ENCODE measurements around the gene DBP.

The DBP gene

GRCh38 chr19:48668332-48668731 is 31.2 kb upstream of the DBP start (continued):
- TF ChIP-seq, protein P1, sequence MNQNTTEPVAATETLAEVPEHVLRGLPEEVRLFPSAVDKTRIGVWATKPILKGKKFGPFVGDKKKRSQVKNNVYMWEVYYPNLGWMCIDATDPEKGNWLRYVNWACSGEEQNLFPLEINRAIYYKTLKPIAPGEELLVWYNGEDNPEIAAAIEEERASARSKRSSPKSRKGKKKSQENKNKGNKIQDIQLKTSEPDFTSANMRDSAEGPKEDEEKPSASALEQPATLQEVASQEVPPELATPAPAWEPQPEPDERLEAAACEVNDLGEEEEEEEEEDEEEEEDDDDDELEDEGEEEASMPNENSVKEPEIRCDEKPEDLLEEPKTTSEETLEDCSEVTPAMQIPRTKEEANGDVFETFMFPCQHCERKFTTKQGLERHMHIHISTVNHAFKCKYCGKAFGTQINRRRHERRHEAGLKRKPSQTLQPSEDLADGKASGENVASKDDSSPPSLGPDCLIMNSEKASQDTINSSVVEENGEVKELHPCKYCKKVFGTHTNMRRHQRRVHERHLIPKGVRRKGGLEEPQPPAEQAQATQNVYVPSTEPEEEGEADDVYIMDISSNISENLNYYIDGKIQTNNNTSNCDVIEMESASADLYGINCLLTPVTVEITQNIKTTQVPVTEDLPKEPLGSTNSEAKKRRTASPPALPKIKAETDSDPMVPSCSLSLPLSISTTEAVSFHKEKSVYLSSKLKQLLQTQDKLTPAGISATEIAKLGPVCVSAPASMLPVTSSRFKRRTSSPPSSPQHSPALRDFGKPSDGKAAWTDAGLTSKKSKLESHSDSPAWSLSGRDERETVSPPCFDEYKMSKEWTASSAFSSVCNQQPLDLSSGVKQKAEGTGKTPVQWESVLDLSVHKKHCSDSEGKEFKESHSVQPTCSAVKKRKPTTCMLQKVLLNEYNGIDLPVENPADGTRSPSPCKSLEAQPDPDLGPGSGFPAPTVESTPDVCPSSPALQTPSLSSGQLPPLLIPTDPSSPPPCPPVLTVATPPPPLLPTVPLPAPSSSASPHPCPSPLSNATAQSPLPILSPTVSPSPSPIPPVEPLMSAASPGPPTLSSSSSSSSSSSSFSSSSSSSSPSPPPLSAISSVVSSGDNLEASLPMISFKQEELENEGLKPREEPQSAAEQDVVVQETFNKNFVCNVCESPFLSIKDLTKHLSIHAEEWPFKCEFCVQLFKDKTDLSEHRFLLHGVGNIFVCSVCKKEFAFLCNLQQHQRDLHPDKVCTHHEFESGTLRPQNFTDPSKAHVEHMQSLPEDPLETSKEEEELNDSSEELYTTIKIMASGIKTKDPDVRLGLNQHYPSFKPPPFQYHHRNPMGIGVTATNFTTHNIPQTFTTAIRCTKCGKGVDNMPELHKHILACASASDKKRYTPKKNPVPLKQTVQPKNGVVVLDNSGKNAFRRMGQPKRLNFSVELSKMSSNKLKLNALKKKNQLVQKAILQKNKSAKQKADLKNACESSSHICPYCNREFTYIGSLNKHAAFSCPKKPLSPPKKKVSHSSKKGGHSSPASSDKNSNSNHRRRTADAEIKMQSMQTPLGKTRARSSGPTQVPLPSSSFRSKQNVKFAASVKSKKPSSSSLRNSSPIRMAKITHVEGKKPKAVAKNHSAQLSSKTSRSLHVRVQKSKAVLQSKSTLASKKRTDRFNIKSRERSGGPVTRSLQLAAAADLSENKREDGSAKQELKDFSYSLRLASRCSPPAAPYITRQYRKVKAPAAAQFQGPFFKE (tag by site-specific recombination; IDR thresholded peaks at IDR 0.05; ENCODE audit: borderline replicate concordance) = no peak
- no peak for TF ChIP-seq TCF7L2 (IDR thresholded peaks at IDR 0.05; ENCODE audit: borderline replicate concordance, low read depth, low read length)
- no peak for TF ChIP-seq ZNF433 (tag by site-specific recombination; IDR thresholded peaks at IDR 0.05; ENCODE audit: low read depth)
- no peak for TF ChIP-seq ZNF2 (tag by site-specific recombination; IDR thresholded peaks at IDR 0.05)
- no peak for TF ChIP-seq KLF1 (tag by site-specific recombination; IDR thresholded peaks at IDR 0.05)
- no peak for TF ChIP-seq ZNF658 (tag by site-specific recombination; IDR thresholded peaks at IDR 0.05)

DNA sequence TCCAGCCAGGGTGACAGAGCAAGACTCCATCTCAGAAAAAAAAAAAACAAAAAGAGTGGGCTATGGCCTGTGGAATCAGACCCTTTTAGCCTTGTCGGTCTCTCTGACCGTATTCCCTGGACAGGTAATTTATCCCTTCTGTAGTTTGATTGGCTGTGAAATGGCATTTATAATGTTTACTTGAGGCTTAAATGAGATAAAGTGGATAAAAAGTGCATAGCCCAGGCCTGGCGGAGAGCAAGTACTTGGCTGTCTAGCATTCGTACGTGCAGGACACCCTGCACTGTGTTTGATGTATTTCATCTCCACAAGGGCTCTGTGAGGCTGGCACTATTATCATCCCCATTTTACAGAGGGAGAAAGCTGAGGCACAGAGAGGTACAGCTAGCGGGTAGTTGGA is 28.6 kb upstream of the DBP start:
- TF ChIP-seq, protein P2, sequence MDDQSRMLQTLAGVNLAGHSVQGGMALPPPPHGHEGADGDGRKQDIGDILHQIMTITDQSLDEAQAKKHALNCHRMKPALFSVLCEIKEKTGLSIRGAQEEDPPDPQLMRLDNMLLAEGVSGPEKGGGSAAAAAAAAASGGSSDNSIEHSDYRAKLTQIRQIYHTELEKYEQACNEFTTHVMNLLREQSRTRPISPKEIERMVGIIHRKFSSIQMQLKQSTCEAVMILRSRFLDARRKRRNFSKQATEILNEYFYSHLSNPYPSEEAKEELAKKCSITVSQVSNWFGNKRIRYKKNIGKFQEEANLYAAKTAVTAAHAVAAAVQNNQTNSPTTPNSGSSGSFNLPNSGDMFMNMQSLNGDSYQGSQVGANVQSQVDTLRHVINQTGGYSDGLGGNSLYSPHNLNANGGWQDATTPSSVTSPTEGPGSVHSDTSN (CRISPR knock-in tag; IDR thresholded peaks at IDR 0.05) = no peak
- TF ChIP-seq ZNF596 (tag by site-specific recombination; IDR thresholded peaks at IDR 0.05) (no peak), ZNF175 (tag by site-specific recombination; IDR thresholded peaks at IDR 0.05) (no peak), FEZF1 (tag by site-specific recombination; IDR thresholded peaks at IDR 0.05) (no peak), ZNF629 (tag by site-specific recombination; IDR thresholded peaks at IDR 0.05) (no peak), ZNF433 (tag by site-specific recombination; IDR thresholded peaks at IDR 0.05; ENCODE audit: low read depth) (no peak), BCL11A (tag by site-specific recombination; IDR thresholded peaks at IDR 0.05; ENCODE audit: low read depth) (no peak), REPIN1 (tag by site-specific recombination; IDR thresholded peaks at IDR 0.05; ENCODE audit: low read depth) (no peak), ZNF138 (tag by site-specific recombination; IDR thresholded peaks at IDR 0.05; ENCODE audit: borderline replicate concordance) (no peak), ZNF37A (tag by site-specific recombination; IDR thresholded peaks at IDR 0.05) (no peak), ZNF211 (tag by site-specific recombination; IDR thresholded peaks at IDR 0.05; ENCODE audit: low read depth) (no peak), ZNF274 (IDR thresholded peaks at IDR 0.05; ENCODE audit: low read length) (no peak), ZNF274 (tag by site-specific recombination; IDR thresholded peaks at IDR 0.05; ENCODE audit: borderline replicate concordance) (no peak), ZNF140 (tag by site-specific recombination; IDR thresholded peaks at IDR 0.05) (no peak)
- TF ChIP-seq, protein P3, sequence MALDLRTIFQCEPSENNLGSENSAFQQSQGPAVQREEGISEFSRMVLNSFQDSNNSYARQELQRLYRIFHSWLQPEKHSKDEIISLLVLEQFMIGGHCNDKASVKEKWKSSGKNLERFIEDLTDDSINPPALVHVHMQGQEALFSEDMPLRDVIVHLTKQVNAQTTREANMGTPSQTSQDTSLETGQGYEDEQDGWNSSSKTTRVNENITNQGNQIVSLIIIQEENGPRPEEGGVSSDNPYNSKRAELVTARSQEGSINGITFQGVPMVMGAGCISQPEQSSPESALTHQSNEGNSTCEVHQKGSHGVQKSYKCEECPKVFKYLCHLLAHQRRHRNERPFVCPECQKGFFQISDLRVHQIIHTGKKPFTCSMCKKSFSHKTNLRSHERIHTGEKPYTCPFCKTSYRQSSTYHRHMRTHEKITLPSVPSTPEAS (tag by site-specific recombination; IDR thresholded peaks at IDR 0.05) = no peak
- Histone ChIP-seq H3K36me3 (ENCODE audit: control insufficient read depth in 2 of 2, insufficient read depth in 1 of 2, low read length in 2 of 2) (no peaks in the 10 kb centered on the region), H3K27ac (ENCODE audit: extremely low read depth, low read depth, low read length) (no peak overlapping the region), H3K9me3 (ENCODE audit: control insufficient read depth, insufficient read depth, low read depth, low read length) (no peaks in the 10 kb centered on the region), H3K4me1 (ENCODE audit: control insufficient read depth, insufficient read depth, low read length) (no peaks in the 10 kb centered on the region), H3K4me3 (ENCODE audit: low read depth, low read length) (no peak overlapping the region)
- ChIA-PET POLR2A (interaction anchor here (1.3 kb wide), 1 partner anchor 73 kb away, joined by 4 read pairs; no protein-coding TSS in a partner anchor), CTCF (interaction anchor here (1.2 to 1.9 kb wide), 2 partner anchors 9 to 10 kb away, joined by 6 to 7 read pairs; no protein-coding TSS in a partner anchor)
